Pancreas (tissue), 10 donors: ENCODE measurements around the gene POLA1. TPM values are rescaled to one million over a fixed set of nuclear protein-coding genes. Genes with fewer than 3 reads are reported as not detected.

Experiments used
- ATAC-seq, 4 donors: fragments of 200-7000 bp; cut with Tn5 transposase; one replicate each; pipeline versions ENCODE4 v1.8.0 to v1.9.1; 2020; ENCODE audit warnings: mild to moderate bottlenecking in 4 of 4, moderate library complexity in 4 of 4
- DNase-seq, 6 donors: peaks; one replicate each; pipeline ENCODE4 v3.0.0-alpha.2; 2020
- FAIRE-seq: peaks from 2 replicates; lab custom pipeline; 2012; peaks lifted over from hg19 to GRCh38; lab: Jason Lieb, UNC
- H3K27ac ChIP-seq, 4 donors: fragments of 200-600 bp; sonication (generic); 1 replicate in 3 of 4; 2 replicates in 1 of 4; pipeline versions ENCODE4 v1.5.0 to v1.8.0; 2020
- H3K27me3 ChIP-seq, 4 donors: fragments of 200-600 bp; one replicate each; pipeline ENCODE4 v1.8.0; 2021
- H3K36me3 ChIP-seq, 3 donors: fragments of 200-600 bp; sonication (generic) in 1 of 3; one replicate each; pipeline versions ENCODE4 v1.5.0 to v1.8.0; 2020 to 2021
- H3K4me1 ChIP-seq, 3 donors: fragments of 200-600 bp; one replicate each; pipeline ENCODE4 v1.8.0; 2021
- H3K4me3 ChIP-seq, 4 donors: fragments of 200-600 bp; sonication (generic) in 2 of 4; one replicate each; pipeline versions ENCODE4 v1.5.0 to v1.8.0; 2020 to 2021
- H3K9me3 ChIP-seq, 4 donors: fragments of 200-600 bp; one replicate each; pipeline ENCODE4 v1.8.0; 2021
- WGBS, 2 donors: extraction: QIAGEN DNeasy Blood & Tissue Kit; methylation state at CpG; one replicate each; pipeline ENCODE4 v1.1.7; 2013; 5-methylcytosine and 5-hydroxymethylcytosine counted together
- intact Hi-C, 3 donors: fragments of 100-400 bp; cut with DNase I; formaldehyde crosslinking; loops; one replicate each; pipeline versions ENCODE4 v1.11.1 to v1.14.2; 2022
- polyA plus RNA-seq, 2 donors: library from polyadenylated mRNA; stranded (reverse); fragments of 200-250 nt; gene quantifications; one replicate each; pipeline ENCODE4 v1.2.3, GENCODE V29; 2013
- total RNA-seq, 6 donors: library from RNA; stranded (reverse); fragmentation: NEBNext Ultra II Directional in 4 of 6; extraction: Animal tissue kit (Norgen Biotek cat#: 25700) in 4 of 6; gene quantifications; one replicate each; pipeline versions ENCODE4 v1.2.1 to v1.2.4, GENCODE V29; 2021 to 2023
- TF ChIP-seq, protein P1 (sequence below), 4 donors: fragments of 200-600 bp; sonication (generic) in 3 of 4; IDR thresholded peaks; one replicate each; pipeline versions ENCODE4 v1.5.0 to v1.8.0; 2021; ENCODE audit warnings: antibody characterized with exemption in 4 of 4
- donor health status: healthy with polysubstance abuse.
- donor health status: DM: no; HTN: no; CAD: no; lungs with moderate emphysema.
- donor health status: DM: no; HTN: no; CAD: no.
- donor health status: control.
- donor health status: control.
- donor health status: Bipolar disorder and iron deficiency.
- donor health status: DM: yes; HTN: yes; CAD: no.
- donor health status: DM: no; HTN: no; CAD: no.
- donor health status: DM: no; HTN: no; CAD: no.
- donor health status: DM: yes; HTN: yes; CAD: no.

POLA1 gene
- total and polyA plus RNA-seq, 8 donors: 1.4 to 6.1 (median 4.4) TPM

DNA sequence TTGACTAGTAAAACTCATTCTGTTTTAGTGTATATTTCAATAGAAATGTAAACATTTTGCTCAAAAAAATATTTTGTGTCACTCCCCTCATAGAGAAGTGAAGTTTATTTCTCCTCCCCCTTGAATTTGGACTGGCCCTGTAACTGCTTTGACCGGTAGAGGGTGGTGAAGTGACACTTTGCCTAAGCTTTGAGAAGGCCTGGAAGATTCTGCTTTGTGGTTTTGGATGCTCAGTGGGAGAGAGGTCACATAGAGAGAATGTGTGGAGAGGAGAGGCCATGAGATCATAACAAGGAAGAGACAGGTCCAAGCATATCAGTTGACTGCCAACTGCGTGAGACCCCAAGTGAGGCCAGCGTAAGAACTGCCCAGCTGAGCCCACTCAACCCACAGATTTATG, 341.2 kb downstream of the POLA1 start:
- TF ChIP-seq, protein P1, sequence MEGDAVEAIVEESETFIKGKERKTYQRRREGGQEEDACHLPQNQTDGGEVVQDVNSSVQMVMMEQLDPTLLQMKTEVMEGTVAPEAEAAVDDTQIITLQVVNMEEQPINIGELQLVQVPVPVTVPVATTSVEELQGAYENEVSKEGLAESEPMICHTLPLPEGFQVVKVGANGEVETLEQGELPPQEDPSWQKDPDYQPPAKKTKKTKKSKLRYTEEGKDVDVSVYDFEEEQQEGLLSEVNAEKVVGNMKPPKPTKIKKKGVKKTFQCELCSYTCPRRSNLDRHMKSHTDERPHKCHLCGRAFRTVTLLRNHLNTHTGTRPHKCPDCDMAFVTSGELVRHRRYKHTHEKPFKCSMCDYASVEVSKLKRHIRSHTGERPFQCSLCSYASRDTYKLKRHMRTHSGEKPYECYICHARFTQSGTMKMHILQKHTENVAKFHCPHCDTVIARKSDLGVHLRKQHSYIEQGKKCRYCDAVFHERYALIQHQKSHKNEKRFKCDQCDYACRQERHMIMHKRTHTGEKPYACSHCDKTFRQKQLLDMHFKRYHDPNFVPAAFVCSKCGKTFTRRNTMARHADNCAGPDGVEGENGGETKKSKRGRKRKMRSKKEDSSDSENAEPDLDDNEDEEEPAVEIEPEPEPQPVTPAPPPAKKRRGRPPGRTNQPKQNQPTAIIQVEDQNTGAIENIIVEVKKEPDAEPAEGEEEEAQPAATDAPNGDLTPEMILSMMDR (IDR thresholded peaks at IDR 0.05): no peak
- 74 to 84% methylated on average over 3 of the region's 3 CpGs for WGBS, 2 donors
- Histone ChIP-seq H3K36me3 (no peaks in the 10 kb centered on the region), H3K4me3 (no peak overlapping the region), H3K27me3 (no peaks in the 10 kb centered on the region), H3K4me1 (no peaks in the 10 kb centered on the region), H3K27ac (no peak overlapping the region), H3K9me3 (no peaks in the 10 kb centered on the region)
- intact Hi-C loops: no loop called here
- ATAC-seq: no peak
- no peak for DNase-seq
- FAIRE-seq: no peak

DNA sequence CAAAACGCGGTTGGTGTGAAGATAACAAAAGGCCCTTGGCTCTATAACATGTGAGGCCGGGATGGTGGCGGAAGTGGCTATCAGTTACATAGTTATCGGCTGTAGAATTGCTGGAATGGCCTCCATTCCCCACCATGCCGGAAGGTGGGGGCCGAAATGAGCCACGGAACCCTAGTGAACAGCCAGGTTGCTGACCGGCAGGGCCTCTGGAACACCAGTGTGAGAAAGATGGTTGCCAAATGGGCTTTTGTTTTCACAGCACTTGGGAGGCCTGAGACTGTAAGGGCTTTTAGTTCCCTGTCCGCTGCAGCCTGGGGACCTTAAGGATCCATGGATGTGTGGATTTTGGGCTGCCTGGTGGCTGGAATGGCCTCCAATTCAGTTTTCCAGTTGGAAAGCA, 345.3 kb downstream of the POLA1 start:
- no peaks in the 10 kb centered on the region for H3K27me3 ChIP-seq
- H3K36me3 ChIP-seq: no peaks in the 10 kb centered on the region
- DNase-seq (no peak), ATAC-seq (no peak), FAIRE-seq (no peak)
- no peak overlapping the region for H3K27ac ChIP-seq
- intact Hi-C loops: no loop called here
- TF ChIP-seq, protein P1 (IDR thresholded peaks at IDR 0.05): no peak
- no peak overlapping the region for H3K4me3 ChIP-seq
- H3K4me1 ChIP-seq: no peaks in the 10 kb centered on the region
- 82 to 85% methylated on average over 10 of the region's 10 CpGs for WGBS, 2 donors
- H3K9me3 ChIP-seq: no peaks in the 10 kb centered on the region

DNA sequence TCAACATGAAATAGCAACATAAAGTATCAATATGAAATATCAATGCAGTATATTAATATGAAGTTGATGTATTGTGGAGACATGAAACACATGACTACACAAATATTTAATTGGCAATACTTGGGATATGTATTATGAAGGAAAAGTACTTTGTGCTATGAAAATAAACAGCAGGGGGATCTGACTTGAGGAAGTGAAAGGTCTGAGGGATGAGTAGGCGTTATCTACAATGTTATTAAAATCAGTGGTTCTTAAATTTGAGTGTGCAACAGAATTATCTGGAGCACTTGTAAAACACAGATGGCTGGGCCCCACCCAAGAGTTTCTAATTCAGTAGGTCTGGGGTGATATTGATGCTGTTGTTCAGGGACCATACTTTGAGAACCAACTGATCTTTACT, 349.5 kb downstream of the POLA1 start:
- no peak for DNase-seq
- Histone ChIP-seq H3K9me3 (no peaks in the 10 kb centered on the region), H3K27ac (no peak overlapping the region), H3K27me3 (no peaks in the 10 kb centered on the region), H3K4me3 (no peak overlapping the region), H3K36me3 (no peaks in the 10 kb centered on the region), H3K4me1 (no peaks in the 10 kb centered on the region)
- WGBS, 2 donors: 76 to 81% methylated on average over 1 of the region's 1 CpG
- intact Hi-C loops: no loop called here
- no peak for ATAC-seq
- no peak for FAIRE-seq
- TF ChIP-seq, protein P1 (IDR thresholded peaks at IDR 0.05): no peak

Other genes with a start within 250 kb of the POLA1 start
- gene PDK3, start 228.6 kb upstream of the POLA1 start, total RNA-seq: 10 to 100 TPM in 1 of 6 donors, 1 to 10 TPM in 5; 4.7 to 10.1 (median 6.0) TPM
- gene PDK3, start 228.6 kb upstream of the POLA1 start, polyA plus RNA-seq: 1 to 10 TPM; 2.4 to 3.9 TPM
- 1 to 10 TPM; 1.6 to 2.9 (median 1.8) TPM for gene PCYT1B, start 46.6 kb upstream of the POLA1 start, total RNA-seq
- 1 to 10 TPM in 1 of 2 donors, under 1 TPM in 1; 0.84 to 1.3 TPM for gene PCYT1B, start 46.6 kb upstream of the POLA1 start, polyA plus RNA-seq